Astrocyte of the cerebellum (primary cell): ENCODE measurements around the gene PRG2.

Experiments used
- DNase-seq: peaks from one replicate; pipeline ENCODE4 v3.0.0-alpha.2; 2011; ENCODE audit warnings: low read depth
- H3K4me3 ChIP-seq: 2 replicates; pipeline ENCODE4 v1.5.1; 2011; ENCODE audit warnings: mild to moderate bottlenecking, low read depth, low read length, moderate library complexity
- CTCF ChIP-seq: IDR thresholded peaks from 2 replicates; pipeline ENCODE4 v1.5.1; 2012; ENCODE audit warnings: low read length, low read depth, moderate library complexity, mild to moderate bottlenecking; ENCODE audit errors: missing control alignments
- in situ Hi-C: cut with HindIII; loops from 2 replicates; pipeline ENCODE4 v1.10.0; 2017; ENCODE audit warnings: low sequenced_read_pairs

Gene PRG2

DNA sequence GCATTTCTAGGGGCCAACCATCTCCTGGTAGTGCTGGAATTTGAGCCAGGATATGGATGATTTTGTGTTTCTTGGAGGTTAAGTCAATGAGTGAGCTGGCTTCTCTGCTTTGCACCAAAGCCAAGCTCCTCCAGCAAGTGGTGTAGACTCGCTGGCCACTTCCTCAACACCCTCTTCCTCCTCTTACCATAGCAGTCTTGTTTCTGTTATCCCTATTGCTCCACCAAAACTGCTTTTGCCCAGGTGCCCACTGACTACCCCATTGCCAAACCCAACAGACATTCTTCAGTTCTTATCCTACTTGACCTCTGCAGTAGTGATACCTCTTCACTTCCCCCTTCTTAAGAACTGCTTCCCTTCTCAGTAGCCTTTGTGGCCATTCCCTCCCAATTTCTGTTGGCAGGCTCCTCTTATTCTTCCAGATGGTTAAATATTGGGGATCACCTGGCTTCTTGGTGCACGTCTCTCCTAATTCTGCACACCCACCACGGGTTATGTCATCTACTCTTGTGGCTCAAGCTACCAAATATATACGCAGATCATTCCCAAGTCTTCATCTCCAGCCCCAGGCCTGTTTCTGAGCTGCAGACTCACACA lies 7.0 kb upstream of the PRG2 start:
- no peak for TF ChIP-seq CTCF
- no peak overlapping the region for H3K4me3 ChIP-seq
- in situ Hi-C loops, result no loop called here
- DNase-seq, result no peak

- in situ Hi-C loops, result no loop called here
- TF ChIP-seq CTCF, result no peak
- no peak for DNase-seq
- H3K4me3 ChIP-seq, result no peak overlapping the region
These were observed 6.3 kb upstream of the PRG2 start for GRCh38 chr11:57396744-57397143.

DNA sequence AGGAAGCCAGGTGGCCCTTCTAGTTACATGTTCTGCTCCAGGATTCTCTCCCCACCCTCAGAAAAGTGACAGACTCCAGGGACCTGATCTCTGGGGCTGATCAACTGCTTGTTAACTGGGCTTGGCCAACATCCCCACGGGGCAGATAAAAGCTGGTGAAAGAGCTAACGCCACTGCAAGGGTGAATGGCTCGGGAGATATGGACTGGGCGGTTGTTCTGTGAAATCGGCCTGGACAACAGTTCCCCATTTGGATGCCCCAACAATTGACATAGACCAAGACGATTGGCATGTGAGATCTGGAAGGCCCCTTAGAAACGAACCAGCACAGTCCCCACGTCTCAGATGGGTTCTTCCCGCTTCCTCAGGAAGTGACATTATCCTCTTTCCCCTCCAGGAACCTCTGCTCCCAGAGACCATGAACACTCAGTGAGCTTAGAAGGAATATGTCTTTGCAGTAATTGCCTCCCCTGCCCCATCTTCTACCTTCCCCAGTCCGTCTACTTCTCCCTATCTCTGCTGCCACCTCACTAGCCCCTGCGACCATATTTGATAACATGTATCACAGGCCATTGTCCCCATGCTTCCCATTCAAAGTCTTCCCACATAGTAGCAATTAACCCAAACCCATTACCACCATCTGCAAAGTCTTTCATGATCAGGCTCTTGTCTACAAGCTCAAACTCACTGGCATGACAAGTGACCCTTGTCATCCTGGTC lies 5.6 kb upstream of the PRG2 start:
- no peak overlapping the region for H3K4me3 ChIP-seq
- TF ChIP-seq CTCF, result no peak
- DNase-seq, result no peak
- in situ Hi-C loops, result no loop called here

DNA sequence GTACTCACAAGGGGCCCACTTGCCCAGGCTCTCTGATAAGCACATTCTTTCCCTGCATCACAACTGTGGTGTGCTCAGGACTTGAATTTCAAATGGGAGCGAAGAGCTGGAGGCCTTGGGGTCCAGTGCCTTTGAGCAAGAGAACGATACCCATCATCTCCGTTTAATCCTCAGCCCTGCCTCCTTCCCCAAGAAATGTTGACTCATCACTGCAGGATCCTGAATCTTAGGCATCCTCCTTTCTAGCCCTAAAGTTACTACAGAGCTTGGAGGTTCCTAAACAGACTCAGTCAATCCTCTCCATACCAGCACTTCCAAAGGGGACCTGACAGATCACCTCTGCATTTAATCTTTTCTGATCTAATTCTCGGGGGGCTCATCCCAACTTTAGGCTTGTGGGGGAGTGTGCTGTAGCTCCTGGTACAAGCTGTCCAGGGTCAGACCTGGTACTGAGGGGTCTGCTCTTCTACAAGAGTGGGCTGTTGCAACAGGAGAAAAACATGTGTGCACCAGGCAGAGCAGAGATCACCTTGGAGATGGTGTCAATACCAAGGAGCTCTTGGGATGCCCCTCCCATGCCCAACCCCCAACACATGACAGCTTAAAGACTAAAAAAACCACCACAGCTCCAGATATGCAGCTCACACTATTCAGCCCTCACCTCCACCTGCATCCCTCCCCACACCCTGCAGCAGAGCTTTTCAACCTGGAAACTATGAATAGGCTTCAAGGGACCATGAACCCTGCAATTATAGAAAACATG lies 3.9 kb upstream of the PRG2 start:
- H3K4me3 ChIP-seq, result no peak overlapping the region
- DNase-seq, result no peak
- in situ Hi-C loops, result no loop called here
- no peak for TF ChIP-seq CTCF

GRCh38 chr11:57392763-57393105 lies 2.3 kb upstream of the PRG2 start:
- DNase-seq, result no peak
- in situ Hi-C loops, result no loop called here
- H3K4me3 ChIP-seq, result no peak overlapping the region
- no peak for TF ChIP-seq CTCF

DNA sequence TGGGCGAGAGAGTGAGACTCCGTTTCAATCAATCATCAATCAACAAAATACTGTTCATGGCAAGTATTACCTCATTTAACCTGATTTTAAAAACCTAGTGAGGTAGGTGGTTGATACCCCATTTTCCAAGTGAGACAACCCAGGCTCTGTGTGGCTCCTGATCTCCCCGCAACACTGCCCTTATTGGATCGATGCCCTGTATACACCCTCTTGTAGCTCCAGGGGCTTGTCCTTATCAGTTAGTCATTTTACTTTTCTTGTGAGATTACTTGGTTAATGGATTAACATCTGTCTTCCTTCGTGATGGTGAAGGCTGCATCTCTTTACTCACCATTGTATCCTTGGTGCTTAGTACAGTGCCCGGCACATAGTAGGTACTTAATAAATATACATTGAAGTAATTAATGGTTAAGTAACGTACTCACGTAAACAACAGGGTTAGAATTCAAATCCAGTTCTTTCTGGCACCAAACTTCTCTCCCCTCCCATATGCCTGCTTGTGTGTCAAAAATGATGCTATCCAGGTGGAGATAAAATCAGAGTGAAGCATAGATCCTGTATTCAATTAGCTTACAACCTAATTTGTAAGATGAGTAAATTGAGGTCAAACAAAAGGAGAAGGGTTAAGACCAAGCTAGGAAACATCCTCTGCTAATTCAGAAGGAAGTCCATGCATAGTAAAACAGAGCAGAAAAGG lies 1.8 kb upstream of the PRG2 start:
- in situ Hi-C loops, result no loop called here
- no peak for TF ChIP-seq CTCF
- no peak overlapping the region for H3K4me3 ChIP-seq
- no peak for DNase-seq
